IMR-90 (cell line): ENCODE data around the gene MT1E. TPM values are rescaled to one million over a fixed set of nuclear protein-coding genes. Genes with fewer than 3 reads are reported as not detected.

ENCODE experiments used
- ATAC-seq: fragments of 200-7000 bp; cut with Tn5 transposase; 2 replicates; pipeline ENCODE4 v1.9.1; 2020; ENCODE audit warnings: low read depth, mild to moderate bottlenecking, moderate library complexity
- BruUV-seq: library from RNA; stranded (reverse); fragments of 400-500 nt; replicated peaks from 2 replicates; lab custom pipeline; 2021; lab: Mats Ljungman, UMichigan
- CTCF ChIA-PET: fragments of 300-600 bp; formaldehyde crosslinking; extraction: SDS; loops from one replicate; lab custom pipeline; 2021; ENCODE audit warnings: antibody characterized with exemption; lab: Yijun Ruan, JAX
- POLR2A ChIA-PET: fragments of 300-600 bp; sonication (Branson Sonifier 250); formaldehyde crosslinking; loops from one replicate; lab custom pipeline; 2022; ENCODE audit warnings: antibody characterized with exemption; ENCODE audit not compliant: unreplicated experiment; lab: Charles Lee
- DNase-seq: peaks from one replicate; pipeline ENCODE4 v3.0.0; 2013
- H2AFZ ChIP-seq: replicated peaks from 2 replicates; pipeline ENCODE3; 2013; ENCODE audit warnings: low read length, mild to moderate bottlenecking; ENCODE audit not compliant: poor library complexity
- H2AK5ac ChIP-seq: 2 replicates; pipeline ENCODE4 v1.6.1; 2013; ENCODE audit warnings: low read depth, low read length, inconsistent platforms
- H2AK9ac ChIP-seq: replicated peaks from 2 replicates; pipeline ENCODE3; 2013; ENCODE audit warnings: mild to moderate bottlenecking, low read depth, low read length, moderate library complexity; ENCODE audit not compliant: poor library complexity
- H2BK120ac ChIP-seq: 2 replicates; pipeline ENCODE4 v1.6.1; 2013; ENCODE audit warnings: low read depth, low read length, inconsistent platforms
- H2BK15ac ChIP-seq: 3 replicates; pipeline ENCODE4 v1.6.1; 2013; ENCODE audit warnings: low read depth, low read length, inconsistent platforms
- H2BK20ac ChIP-seq: 2 replicates; pipeline ENCODE4 v1.6.1; 2013; ENCODE audit warnings: low read depth, mild to moderate bottlenecking, inconsistent platforms, low read length, moderate library complexity
- H2BK5ac ChIP-seq: 2 replicates; pipeline ENCODE4 v1.6.1; 2013; ENCODE audit warnings: mild to moderate bottlenecking, low read depth, low read length, inconsistent platforms; ENCODE audit not compliant: poor library complexity, severe bottlenecking
- H3K14ac ChIP-seq: replicated peaks from 2 replicates; pipeline ENCODE4 v1.6.1; 2013; ENCODE audit warnings: low read depth, low read length, inconsistent platforms
- H3K18ac ChIP-seq: 2 replicates; pipeline ENCODE4 v1.6.1; 2013; ENCODE audit warnings: low read depth, low read length, control low read depth
- H3K23ac ChIP-seq: 2 replicates; pipeline ENCODE4 v1.6.1; 2013; ENCODE audit warnings: low read depth, low read length, inconsistent platforms
- H3K27ac ChIP-seq: 2 replicates; pipeline ENCODE4 v1.5.1; 2013; ENCODE audit warnings: mild to moderate bottlenecking, control low read depth, low read length; ENCODE audit not compliant: insufficient read depth
- H3K27me3 ChIP-seq: 2 replicates; pipeline ENCODE4 v1.6.1; 2013; ENCODE audit warnings: low read length; ENCODE audit not compliant: control insufficient read depth, insufficient read depth
- H3K36me3 ChIP-seq: 2 replicates; pipeline ENCODE4 v1.6.1; 2013; ENCODE audit warnings: low read length, mixed read lengths; ENCODE audit not compliant: control insufficient read depth, insufficient read depth
- H3K4ac ChIP-seq: 2 replicates; pipeline ENCODE4 v1.6.1; 2013; ENCODE audit warnings: low read depth, low read length, inconsistent platforms
- H3K4me1 ChIP-seq: 2 replicates; pipeline ENCODE4 v1.6.1; 2013; ENCODE audit warnings: low read length, mixed read lengths; ENCODE audit not compliant: control insufficient read depth, insufficient read depth
- H3K4me2 ChIP-seq: 2 replicates; pipeline ENCODE4 v1.6.1; 2013; ENCODE audit warnings: low read depth, mild to moderate bottlenecking, control low read depth, low read length, moderate library complexity
- H3K4me3 ChIP-seq: 2 replicates; pipeline ENCODE4 v1.5.1; 2013; ENCODE audit warnings: low read depth, mild to moderate bottlenecking, control low read depth, low read length, moderate library complexity; ENCODE audit not compliant: insufficient read depth
- H3K56ac ChIP-seq: 2 replicates; pipeline ENCODE4 v1.6.1; 2013; ENCODE audit warnings: low read length, inconsistent platforms; ENCODE audit not compliant: insufficient read depth; ENCODE audit errors: extremely low read depth
- H3K79me1 ChIP-seq, 2 experiments: 2 replicates each; pipeline ENCODE4 v1.6.1; 2013; ENCODE audit warnings: low read length in 2 of 2, inconsistent platforms in 1 of 2, low read depth in 1 of 2
- H3K9ac ChIP-seq: 2 replicates; pipeline ENCODE4 v1.6.1; 2013; ENCODE audit warnings: low read depth, low read length, control low read depth
- H3K9me1 ChIP-seq: 2 replicates; pipeline ENCODE4 v1.6.1; 2013; ENCODE audit warnings: low read length, inconsistent platforms; ENCODE audit not compliant: insufficient read depth
- H3K9me3 ChIP-seq: 2 replicates; pipeline ENCODE4 v1.6.1; 2013; ENCODE audit warnings: low read length; ENCODE audit not compliant: control insufficient read depth, insufficient read depth
- H4K20me1 ChIP-seq: 2 replicates; pipeline ENCODE4 v1.6.1; 2013; ENCODE audit warnings: low read length, inconsistent platforms; ENCODE audit not compliant: insufficient read depth
- H4K5ac ChIP-seq: 2 replicates; pipeline ENCODE4 v1.6.1; 2013; ENCODE audit warnings: mild to moderate bottlenecking, low read depth, low read length, control low read depth
- H4K8ac ChIP-seq, 2 experiments: 2 replicates each; pipeline ENCODE4 v1.6.1; 2013; ENCODE audit warnings: low read depth in 2 of 2, low read length in 2 of 2, control low read depth in 1 of 2, inconsistent platforms in 1 of 2
- H4K91ac ChIP-seq: 2 replicates; pipeline ENCODE4 v1.6.1; 2013; ENCODE audit warnings: low read depth, low read length, inconsistent platforms; ENCODE audit not compliant: insufficient read depth
- BHLHE40 ChIP-seq: fragments of 150-350 bp; IDR thresholded peaks from 2 replicates; pipeline ENCODE4 v1.6.1; 2016; ENCODE audit warnings: mild to moderate bottlenecking, low read depth, low read length
- CEBPB ChIP-seq: IDR thresholded peaks from 2 replicates; pipeline ENCODE4 v1.6.1; 2012; ENCODE audit warnings: low read depth, low read length, improper control_type of control experiment
- CHD1 ChIP-seq: IDR thresholded peaks from 2 replicates; pipeline ENCODE4 v1.6.1; 2012; ENCODE audit warnings: low read depth, low read length, improper control_type of control experiment
- CTCF ChIP-seq: conservative IDR thresholded peaks from 2 replicates; pipeline ENCODE4 v1.5.1; 2012; ENCODE audit warnings: mild to moderate bottlenecking, low read depth, low read length, improper control_type of control experiment
- ELK1 ChIP-seq: fragments of 150-350 bp; IDR thresholded peaks from 2 replicates; pipeline ENCODE4 v1.6.1; 2016; ENCODE audit warnings: low read depth, mild to moderate bottlenecking, low read length, moderate library complexity, borderline replicate concordance
- FOS ChIP-seq: fragments of 150-350 bp; IDR thresholded peaks from 2 replicates; pipeline ENCODE4 v1.6.1; 2016; ENCODE audit warnings: low read depth, low read length
- MAFK ChIP-seq: IDR thresholded peaks from 2 replicates; pipeline ENCODE4 v1.6.1; 2012; ENCODE audit warnings: low read depth, low read length, improper control_type of control experiment
- MAZ ChIP-seq: IDR thresholded peaks from 2 replicates; pipeline ENCODE4 v1.6.1; 2012; ENCODE audit warnings: low read depth, mild to moderate bottlenecking, low read length, improper control_type of control experiment, moderate library complexity, borderline replicate concordance
- MXI1 ChIP-seq: IDR thresholded peaks from 2 replicates; pipeline ENCODE4 v1.6.1; 2012; ENCODE audit warnings: low read depth, mild to moderate bottlenecking, low read length, moderate library complexity, borderline replicate concordance
- NFE2L2 ChIP-seq: fragments of 150-350 bp; IDR thresholded peaks from 2 replicates; pipeline ENCODE4 v1.6.1; 2016; ENCODE audit warnings: low read depth, mild to moderate bottlenecking, low read length
- POLR2A ChIP-seq: IDR thresholded peaks from 2 replicates; pipeline ENCODE4 v1.6.1; 2012; ENCODE audit warnings: mild to moderate bottlenecking, low read depth, low read length
- RAD21 ChIP-seq: IDR thresholded peaks from 2 replicates; pipeline ENCODE4 v1.6.1; 2012; ENCODE audit warnings: low read length, improper control_type of control experiment
- RCOR1 ChIP-seq: IDR thresholded peaks from 2 replicates; pipeline ENCODE4 v1.6.1; 2012; ENCODE audit warnings: mild to moderate bottlenecking, low read length, improper control_type of control experiment; ENCODE audit not compliant: insufficient replicate concordance
- RFX5 ChIP-seq: IDR thresholded peaks from 2 replicates; pipeline ENCODE4 v1.8.0; 2012; ENCODE audit warnings: low read depth, mild to moderate bottlenecking, low read length, moderate library complexity
- SMC3 ChIP-seq: fragments of 150-350 bp; IDR thresholded peaks from 2 replicates; pipeline ENCODE4 v1.6.1; 2016; ENCODE audit warnings: low read depth, mild to moderate bottlenecking, antibody characterized with exemption, low read length, moderate library complexity
- WGBS, 2 experiments: methylation state at CpG; one replicate each; pipeline versions ENCODE4 v1.1.5 to v1.1.7; 2013; ENCODE audit warnings: missing lambda C conversion rate in 2 of 2; ENCODE audit not compliant: insufficient read length in 1 of 2; ENCODE audit errors: extremely low coverage in 2 of 2; 5-methylcytosine and 5-hydroxymethylcytosine counted together
- dilution Hi-C: fragments of 300-500 bp; cut with HindIII; formaldehyde crosslinking; loops from one replicate; pipeline ENCODE4 v1.14.3; 2018; ENCODE audit warnings: low sequenced_read_pairs; ENCODE audit not compliant: unreplicated experiment
- in situ Hi-C: fragments of 300-500 bp; cut with MboI; formaldehyde crosslinking; loops from 3 replicates; pipeline ENCODE4 v1.14.3; 2019; ENCODE audit warnings: low sequenced_read_pairs, inconsistent platforms, mixed read lengths
- intact Hi-C: fragments of 100-400 bp; cut with micrococcal nuclease; formaldehyde crosslinking; loops from 2 replicates; pipeline ENCODE4 v1.10.0; 2022
- polyA plus RNA-seq, 3 experiments: library from polyadenylated mRNA; depleted of rRNA; stranded (reverse); fragments of >200 nt; gene quantifications; 2 replicates each; pipeline ENCODE4 v1.2.3, GENCODE V29; 2012; ENCODE audit warnings: low replicate concordance in 1 of 3
- total RNA-seq: library from RNA; depleted of rRNA; stranded (reverse); fragments of >200 nt; gene quantifications from 2 replicates; pipeline ENCODE4 v1.2.3, GENCODE V29; 2012
- TF ChIP-seq, protein P1 (sequence below): fragments of 150-350 bp; IDR thresholded peaks from 2 replicates; pipeline ENCODE4 v1.6.1; 2017; ENCODE audit warnings: mild to moderate bottlenecking, antibody characterized with exemption, low read length, low read depth

MT1E gene
- total and polyA plus RNA-seq, 2 of the 4 experiments (the other 2 are of a cell fraction), result 137 to 821 TPM

GRCh38 chr16:56620339-56620897 is 5.2 kb upstream of the MT1E start:
- H2BK5ac ChIP-seq, result no peak overlapping the region
- H2AFZ ChIP-seq, result no peak overlapping the region
- in situ Hi-C loops, result no loop called here
- no peaks in the 10 kb centered on the region for H3K9me3 ChIP-seq
- no peak overlapping the region for H2BK15ac ChIP-seq
- no peak overlapping the region for H3K14ac ChIP-seq
- no peaks in the 10 kb centered on the region for H3K36me3 ChIP-seq
- no peak for ATAC-seq
- BruUV-seq, result no TSS peak
- no peak overlapping the region for H3K18ac ChIP-seq
- H3K27me3 ChIP-seq, result no peaks in the 10 kb centered on the region
- no peak overlapping the region for H2BK20ac ChIP-seq
- no peak for TF ChIP-seq RAD21
- TF ChIP-seq ELK1, result no peak
- TF ChIP-seq MXI1, result no peak
- TF ChIP-seq CHD1, result no peak
- no peak for TF ChIP-seq POLR2A
- no peak for TF ChIP-seq NFE2L2
- TF ChIP-seq RCOR1, result no peak
- no peak for TF ChIP-seq CEBPB
- TF ChIP-seq FOS, result no peak
- TF ChIP-seq SMC3, result no peak
- TF ChIP-seq MAZ, result no peak
- no peak for TF ChIP-seq BHLHE40
- no peak for TF ChIP-seq RFX5
- TF ChIP-seq, protein P1, sequence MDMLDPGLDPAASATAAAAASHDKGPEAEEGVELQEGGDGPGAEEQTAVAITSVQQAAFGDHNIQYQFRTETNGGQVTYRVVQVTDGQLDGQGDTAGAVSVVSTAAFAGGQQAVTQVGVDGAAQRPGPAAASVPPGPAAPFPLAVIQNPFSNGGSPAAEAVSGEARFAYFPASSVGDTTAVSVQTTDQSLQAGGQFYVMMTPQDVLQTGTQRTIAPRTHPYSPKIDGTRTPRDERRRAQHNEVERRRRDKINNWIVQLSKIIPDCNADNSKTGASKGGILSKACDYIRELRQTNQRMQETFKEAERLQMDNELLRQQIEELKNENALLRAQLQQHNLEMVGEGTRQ, result no peak
- TF ChIP-seq MAFK, result no peak
- no peak for TF ChIP-seq CTCF
- H3K23ac ChIP-seq, result no peak overlapping the region
- peaks cover 16% of the 10 kb centered on the region for H3K4me1 ChIP-seq
- ChIA-PET CTCF (no interaction called here), POLR2A (no interaction called here)
- no peak overlapping the region for H2BK120ac ChIP-seq
- no peak overlapping the region for H3K56ac ChIP-seq
- H4K20me1 ChIP-seq, result no peaks in the 10 kb centered on the region
- H3K4me2 ChIP-seq, result no peak overlapping the region
- intact Hi-C loops, result no loop called here
- H3K4me3 ChIP-seq, result no peak overlapping the region
- dilution Hi-C loops, result no loop called here
- 0 out of 2 replicates have a peak overlapping the region, but pooled peaks have one; percentile 25 for H3K4ac ChIP-seq
- H3K79me1 ChIP-seq, result peaks cover 3 to 21% of the 10 kb centered on the region in 2 experiments; a peak in 3 of 4 replicates
- H3K9me1 ChIP-seq, result peaks cover 13% of the 10 kb centered on the region
- H2AK5ac ChIP-seq, result peak overlapping the region; percentile 36; the same call in 1 of the 2 replicates
- no peak overlapping the region for H3K9ac ChIP-seq
- H4K91ac ChIP-seq, result no peak overlapping the region
- no peak overlapping the region for H4K8ac ChIP-seq
- no peak overlapping the region for H2AK9ac ChIP-seq
- DNase-seq, result no peak
- H4K5ac ChIP-seq, result no peak overlapping the region
- WGBS, 2 experiments, result 100% methylated on average over 2 of the region's 8 CpGs; no CpG with 5 or more reads in 1 of the 2 experiments
- H3K27ac ChIP-seq, result no peak overlapping the region
